ENCODE data around the gene NCK2.

Gene NCK2

GRCh38 chr2:105800953-105801635, 56.4 kb downstream of the NCK2 start:
- no peak overlapping the region for H3K9ac ChIP-seq
- H3K4me2 ChIP-seq (ENCODE audit: low read length), result no peak overlapping the region
- TF ChIP-seq, protein P1, sequence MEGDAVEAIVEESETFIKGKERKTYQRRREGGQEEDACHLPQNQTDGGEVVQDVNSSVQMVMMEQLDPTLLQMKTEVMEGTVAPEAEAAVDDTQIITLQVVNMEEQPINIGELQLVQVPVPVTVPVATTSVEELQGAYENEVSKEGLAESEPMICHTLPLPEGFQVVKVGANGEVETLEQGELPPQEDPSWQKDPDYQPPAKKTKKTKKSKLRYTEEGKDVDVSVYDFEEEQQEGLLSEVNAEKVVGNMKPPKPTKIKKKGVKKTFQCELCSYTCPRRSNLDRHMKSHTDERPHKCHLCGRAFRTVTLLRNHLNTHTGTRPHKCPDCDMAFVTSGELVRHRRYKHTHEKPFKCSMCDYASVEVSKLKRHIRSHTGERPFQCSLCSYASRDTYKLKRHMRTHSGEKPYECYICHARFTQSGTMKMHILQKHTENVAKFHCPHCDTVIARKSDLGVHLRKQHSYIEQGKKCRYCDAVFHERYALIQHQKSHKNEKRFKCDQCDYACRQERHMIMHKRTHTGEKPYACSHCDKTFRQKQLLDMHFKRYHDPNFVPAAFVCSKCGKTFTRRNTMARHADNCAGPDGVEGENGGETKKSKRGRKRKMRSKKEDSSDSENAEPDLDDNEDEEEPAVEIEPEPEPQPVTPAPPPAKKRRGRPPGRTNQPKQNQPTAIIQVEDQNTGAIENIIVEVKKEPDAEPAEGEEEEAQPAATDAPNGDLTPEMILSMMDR (IDR thresholded peaks at IDR 0.05), result no peak
- H3K79me2 ChIP-seq, result peaks cover 22% of the 10 kb centered on the region
- H3K9me3 ChIP-seq (ENCODE audit: control insufficient read depth, low read length), result no peaks in the 10 kb centered on the region
- no peaks in the 10 kb centered on the region for H3K36me3 ChIP-seq (ENCODE audit: control insufficient read depth, insufficient read depth, low read length)
- H3K4me3 ChIP-seq (ENCODE audit: low read depth, low read length), result no peak overlapping the region
- no peaks in the 10 kb centered on the region for H3K27me3 ChIP-seq (ENCODE audit: control insufficient read depth, insufficient read depth, low read length)
- no peak overlapping the region for H2AFZ ChIP-seq
- peaks cover 8% of the 10 kb centered on the region for H3K4me1 ChIP-seq
- no peak overlapping the region for H3K27ac ChIP-seq

- no peak overlapping the region for H2AFZ ChIP-seq
- H3K4me3 ChIP-seq (ENCODE audit: low read depth, low read length), result no peak overlapping the region
- peaks cover 10% of the 10 kb centered on the region for H3K4me1 ChIP-seq
- no peak overlapping the region for H3K9ac ChIP-seq
- H3K4me2 ChIP-seq (ENCODE audit: low read length), result no peak overlapping the region
- H3K79me2 ChIP-seq, result peaks cover 27% of the 10 kb centered on the region
- H3K9me3 ChIP-seq (ENCODE audit: control insufficient read depth, low read length), result no peaks in the 10 kb centered on the region
- TF ChIP-seq, protein P1 (IDR thresholded peaks at IDR 0.05), result no peak
- no peaks in the 10 kb centered on the region for H3K36me3 ChIP-seq (ENCODE audit: control insufficient read depth, insufficient read depth, low read length)
- no peaks in the 10 kb centered on the region for H3K27me3 ChIP-seq (ENCODE audit: control insufficient read depth, insufficient read depth, low read length)
- no peak overlapping the region for H3K27ac ChIP-seq
Observed at GRCh38 chr2:105801961-105802360, 57.2 kb downstream of the NCK2 start.

- TF ChIP-seq, protein P1 (IDR thresholded peaks at IDR 0.05), result no peak
- Histone ChIP-seq H3K4me1 (peaks cover 15% of the 10 kb centered on the region), H3K27ac (no peak overlapping the region)
Observed at GRCh38 chr2:105802587-105802986, 57.9 kb downstream of the NCK2 start.

GRCh38 chr2:105803337-105803736, 58.6 kb downstream of the NCK2 start:
- Histone ChIP-seq H3K4me2 (ENCODE audit: low read length) (no peak overlapping the region), H3K36me3 (ENCODE audit: control insufficient read depth, insufficient read depth, low read length) (no peaks in the 10 kb centered on the region), H3K27me3 (ENCODE audit: control insufficient read depth, insufficient read depth, low read length) (no peaks in the 10 kb centered on the region), H3K4me1 (peaks cover 13% of the 10 kb centered on the region), H3K9me3 (ENCODE audit: control insufficient read depth, low read length) (no peaks in the 10 kb centered on the region), H2AFZ (no peak overlapping the region), H3K4me3 (ENCODE audit: low read depth, low read length) (no peak overlapping the region), H3K79me2 (peaks cover 31% of the 10 kb centered on the region), H3K9ac (no peak overlapping the region), H3K27ac (no peak overlapping the region)
- TF ChIP-seq, protein P1 (IDR thresholded peaks at IDR 0.05), result no peak

More at GRCh38 chr2:105802587-105802986, 57.9 kb downstream of the NCK2 start:
- no peak overlapping the region for H2AFZ ChIP-seq
- H3K27me3 ChIP-seq (ENCODE audit: control insufficient read depth, insufficient read depth, low read length), result no peaks in the 10 kb centered on the region
- H3K79me2 ChIP-seq, result peaks cover 27% of the 10 kb centered on the region
- H3K4me2 ChIP-seq (ENCODE audit: low read length), result no peak overlapping the region
- H3K4me3 ChIP-seq (ENCODE audit: low read depth, low read length), result no peak overlapping the region
- H3K36me3 ChIP-seq (ENCODE audit: control insufficient read depth, insufficient read depth, low read length), result no peaks in the 10 kb centered on the region
- H3K9ac ChIP-seq, result no peak overlapping the region
- no peaks in the 10 kb centered on the region for H3K9me3 ChIP-seq (ENCODE audit: control insufficient read depth, low read length)

DNA sequence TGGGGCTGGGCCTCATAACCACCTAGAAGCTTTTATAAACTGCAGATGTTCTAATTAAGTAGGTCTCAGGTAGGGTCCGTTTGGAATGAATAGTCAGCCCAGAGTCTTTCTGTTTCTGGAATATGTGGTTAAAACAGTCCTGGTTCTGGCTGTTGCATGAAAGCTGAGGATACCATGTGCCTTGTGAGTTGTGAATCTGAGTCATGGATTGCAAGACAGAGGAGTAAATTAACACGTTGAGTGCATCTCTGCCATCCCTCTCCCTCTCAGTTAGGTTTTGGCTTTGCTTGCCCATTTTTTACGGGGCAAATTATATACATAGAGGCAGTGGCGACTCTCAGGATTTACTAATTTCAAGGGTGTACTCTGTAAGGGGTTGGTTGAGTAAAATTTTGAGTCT, 59.1 kb downstream of the NCK2 start:
- H3K36me3 ChIP-seq (ENCODE audit: control insufficient read depth, insufficient read depth, low read length), result no peaks in the 10 kb centered on the region
- no peak overlapping the region for H2AFZ ChIP-seq
- H3K27me3 ChIP-seq (ENCODE audit: control insufficient read depth, insufficient read depth, low read length), result no peaks in the 10 kb centered on the region
- peaks cover 10% of the 10 kb centered on the region for H3K4me1 ChIP-seq
- no peak overlapping the region for H3K27ac ChIP-seq
- no peak overlapping the region for H3K4me3 ChIP-seq (ENCODE audit: low read depth, low read length)
- H3K9ac ChIP-seq, result no peak overlapping the region
- TF ChIP-seq, protein P1 (IDR thresholded peaks at IDR 0.05), result no peak
- no peaks in the 10 kb centered on the region for H3K9me3 ChIP-seq (ENCODE audit: control insufficient read depth, low read length)
- no peak overlapping the region for H3K4me2 ChIP-seq (ENCODE audit: low read length)
- H3K79me2 ChIP-seq, result peaks cover 31% of the 10 kb centered on the region
